HG03558 (cell line): ENCODE results near the gene GORASP2.

Experiments
- ATAC-seq: cut with Tn5 transposase; IDR thresholded peaks from one replicate; pipeline ENCODE4 v1.9.1; 2021; ENCODE audit warnings: moderate number of reproducible peaks; ENCODE audit not compliant: unreplicated experiment; ENCODE audit errors: extremely low read depth

The GORASP2 gene

GRCh38 chr2:170963386-170963785 is 34.3 kb downstream of the GORASP2 start:
- ATAC-seq: no peak

DNA sequence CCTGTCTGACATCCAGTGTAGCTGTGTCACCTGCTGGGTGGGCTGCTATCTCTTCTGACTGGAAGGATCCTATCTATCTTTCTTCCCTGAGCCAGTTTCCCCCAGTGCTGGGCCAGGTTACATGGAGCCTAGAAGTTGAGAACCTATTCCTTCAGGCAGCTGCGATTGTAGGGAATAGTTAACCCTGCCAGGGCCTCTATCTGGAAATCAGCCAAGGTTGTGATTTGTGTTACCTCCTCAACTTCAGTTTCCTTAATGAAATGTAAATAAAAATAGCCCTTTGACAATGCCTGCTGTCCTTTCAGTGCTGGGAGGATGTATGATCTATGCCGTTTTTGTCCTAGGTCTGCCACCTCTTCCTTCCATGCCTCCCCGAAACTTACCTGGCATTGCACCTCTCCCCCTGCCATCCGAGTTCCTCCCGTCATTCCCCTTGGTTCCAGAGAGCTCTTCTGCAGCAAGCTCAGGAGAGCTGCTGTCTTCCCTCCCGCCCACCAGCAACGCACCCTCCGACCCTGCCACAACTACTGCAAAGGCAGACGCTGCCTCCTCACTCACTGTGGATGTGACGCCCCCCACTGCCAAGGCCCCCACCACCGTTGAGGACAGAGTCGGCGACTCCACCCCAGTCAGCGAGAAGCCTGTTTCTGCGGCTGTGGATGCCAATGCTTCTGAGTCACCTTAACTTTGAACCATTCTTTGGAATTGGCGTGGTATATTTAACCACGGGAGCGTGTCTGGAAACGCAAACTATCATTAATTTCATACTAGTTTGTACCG is 36.6 kb downstream of the GORASP2 start:
- no peak for ATAC-seq

DNA sequence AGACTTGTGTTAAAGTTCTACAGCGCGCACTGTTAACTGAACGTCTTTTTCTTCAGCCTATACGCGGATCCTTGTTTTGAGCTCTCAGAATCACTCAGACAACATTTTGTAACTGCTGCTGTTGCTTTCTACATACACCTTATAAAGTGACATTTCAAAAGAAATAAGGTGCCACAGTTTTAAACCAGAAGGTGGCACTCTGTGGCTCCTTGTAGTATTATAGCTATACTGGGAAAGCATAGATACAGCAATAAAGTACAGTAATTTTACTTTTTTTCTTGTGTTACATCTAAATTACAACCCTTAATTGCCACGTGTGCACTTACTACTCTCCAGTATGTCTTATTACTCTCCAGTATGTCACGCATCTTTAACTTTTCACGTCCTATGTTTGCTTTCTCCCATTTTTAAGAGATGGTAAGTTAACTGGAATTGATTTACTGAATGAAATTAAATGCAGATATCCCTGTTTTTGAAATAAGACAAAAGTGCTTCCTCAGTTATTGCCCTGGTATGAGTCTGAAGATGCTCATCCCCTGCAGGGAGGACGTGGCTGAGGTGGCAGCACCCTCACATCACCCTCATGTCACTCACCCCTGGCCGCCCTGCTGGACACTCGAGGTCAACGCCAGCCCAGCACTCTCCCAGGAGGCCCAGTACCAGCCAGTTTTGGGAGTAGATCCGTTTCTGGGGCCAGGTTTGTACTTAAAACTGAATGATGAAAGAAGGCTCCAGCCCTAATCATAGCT is 37.8 kb downstream of the GORASP2 start:
- ATAC-seq: no peak

GRCh38 chr2:170967553-170967952 is 38.5 kb downstream of the GORASP2 start:
- no peak for ATAC-seq

- no peak for ATAC-seq
These were observed 39.4 kb downstream of the GORASP2 start for GRCh38 chr2:170968205-170969003.

GRCh38 chr2:170969030-170969429 is 40.0 kb downstream of the GORASP2 start:
- ATAC-seq: no peak

- no peak for ATAC-seq
These were observed 40.9 kb downstream of the GORASP2 start for GRCh38 chr2:170969872-170970496.

GRCh38 chr2:170971071-170971470 is 42.0 kb downstream of the GORASP2 start:
- ATAC-seq: no peak

GRCh38 chr2:170972296-170973224 is 43.5 kb downstream of the GORASP2 start:
- no peak for ATAC-seq

- no peak for ATAC-seq
These were observed 44.1 kb downstream of the GORASP2 start for GRCh38 chr2:170973225-170973491.

DNA sequence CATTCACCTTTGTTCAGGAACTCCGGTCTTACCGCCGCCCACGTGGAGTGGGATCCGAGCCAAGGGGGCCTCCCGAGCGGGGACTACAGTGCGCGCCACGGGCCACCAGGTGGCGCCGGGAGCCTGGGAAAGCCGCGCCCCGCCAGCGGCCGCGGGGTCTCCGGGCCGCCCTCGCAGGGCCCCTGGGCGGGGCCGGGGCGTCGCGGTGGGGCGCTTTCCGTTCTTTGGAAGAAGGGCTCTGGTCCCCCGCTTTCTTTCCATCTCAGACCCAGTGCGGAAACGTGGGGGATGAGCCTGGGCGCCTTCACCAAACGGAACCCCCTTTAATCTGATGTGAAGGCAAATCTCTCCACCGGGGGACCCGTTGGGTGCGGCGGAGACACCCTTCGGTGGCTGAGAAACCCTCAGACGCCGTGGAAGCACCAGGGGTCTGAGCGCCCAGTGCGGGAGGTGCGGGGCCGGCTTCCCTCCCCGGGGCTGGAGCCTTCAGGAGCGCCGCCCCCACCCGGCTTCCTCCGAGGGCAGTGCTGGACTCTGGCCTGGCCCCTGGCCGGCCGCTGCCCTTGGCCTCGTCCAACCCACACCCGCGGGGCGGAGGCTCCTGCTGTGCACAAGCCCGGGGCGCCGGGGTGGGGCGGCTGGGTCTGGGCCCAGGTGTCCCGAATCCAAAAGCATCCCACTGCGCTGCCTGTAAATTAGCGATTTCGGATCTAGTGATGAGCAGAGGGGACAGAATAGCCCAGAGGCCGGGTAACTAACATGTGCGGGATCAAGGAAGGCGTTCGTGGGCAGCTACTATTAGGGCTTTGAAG is 44.6 kb downstream of the GORASP2 start:
- ATAC-seq: no peak

- no peak for ATAC-seq
These were observed 45.4 kb downstream of the GORASP2 start for GRCh38 chr2:170974304-170974993.

DNA sequence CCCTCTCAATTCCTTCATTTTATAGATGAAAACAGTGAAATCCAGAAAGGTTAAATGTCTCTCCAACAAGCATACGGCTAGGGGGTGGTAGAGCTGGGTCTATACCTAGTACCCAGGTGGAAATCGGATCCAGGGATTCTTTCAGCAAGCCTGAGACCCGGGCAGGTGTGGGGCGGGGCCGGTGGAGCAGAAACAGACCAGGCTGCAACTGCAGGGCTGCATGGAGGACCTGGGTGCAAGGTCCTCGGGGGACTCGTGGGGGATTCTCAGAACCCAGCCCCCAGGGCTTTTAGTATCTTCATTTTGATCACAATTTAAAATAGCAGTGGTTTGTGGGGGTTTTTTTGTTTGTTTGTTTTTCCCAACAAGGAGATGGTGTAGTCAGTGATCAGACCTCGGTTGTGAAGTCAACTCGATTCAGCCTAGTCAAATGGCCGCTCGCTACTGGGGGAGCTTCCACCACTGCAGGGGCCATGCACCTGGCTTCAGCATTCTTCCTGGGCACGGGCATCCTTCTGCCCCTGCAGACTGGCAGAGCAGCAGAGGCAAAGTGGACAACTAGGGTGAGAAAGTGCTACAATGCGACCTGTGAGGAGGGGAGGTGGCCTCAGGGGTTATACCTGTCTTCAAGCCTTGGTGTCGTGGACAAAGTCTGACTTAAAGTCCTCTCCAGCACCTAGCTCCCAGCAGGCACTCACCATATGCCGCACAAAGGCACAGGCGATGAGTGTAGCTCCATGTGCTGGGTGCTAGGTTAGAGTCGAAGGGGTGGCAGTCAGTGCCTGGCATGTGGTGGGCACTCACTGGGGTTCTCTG is 46.3 kb downstream of the GORASP2 start:
- ATAC-seq: no peak

GRCh38 chr2:170975943-170976270 is 46.9 kb downstream of the GORASP2 start:
- ATAC-seq: no peak

- no peak for ATAC-seq
These were observed 55.0 kb downstream of the GORASP2 start for GRCh38 chr2:170984079-170984478.

DNA sequence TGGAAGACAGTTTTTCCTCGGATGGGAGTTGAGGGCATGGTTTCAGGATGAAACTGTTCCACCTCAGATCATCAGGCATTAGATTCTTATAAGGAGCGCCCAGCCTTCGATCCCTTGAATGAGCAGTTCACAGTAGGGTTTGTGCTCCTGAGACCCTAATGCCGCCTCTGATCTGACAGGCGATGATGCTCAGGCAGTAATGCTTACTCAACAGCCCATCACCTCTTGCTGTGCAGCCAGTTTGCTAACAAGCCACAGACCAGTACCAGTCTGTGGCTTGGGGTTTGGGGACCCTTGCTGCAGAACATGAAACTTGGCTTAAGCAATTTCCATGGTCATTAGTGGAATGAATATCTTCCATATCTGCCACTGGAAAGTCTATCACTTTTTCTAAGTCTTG is 56.4 kb downstream of the GORASP2 start:
- no peak for ATAC-seq

DNA sequence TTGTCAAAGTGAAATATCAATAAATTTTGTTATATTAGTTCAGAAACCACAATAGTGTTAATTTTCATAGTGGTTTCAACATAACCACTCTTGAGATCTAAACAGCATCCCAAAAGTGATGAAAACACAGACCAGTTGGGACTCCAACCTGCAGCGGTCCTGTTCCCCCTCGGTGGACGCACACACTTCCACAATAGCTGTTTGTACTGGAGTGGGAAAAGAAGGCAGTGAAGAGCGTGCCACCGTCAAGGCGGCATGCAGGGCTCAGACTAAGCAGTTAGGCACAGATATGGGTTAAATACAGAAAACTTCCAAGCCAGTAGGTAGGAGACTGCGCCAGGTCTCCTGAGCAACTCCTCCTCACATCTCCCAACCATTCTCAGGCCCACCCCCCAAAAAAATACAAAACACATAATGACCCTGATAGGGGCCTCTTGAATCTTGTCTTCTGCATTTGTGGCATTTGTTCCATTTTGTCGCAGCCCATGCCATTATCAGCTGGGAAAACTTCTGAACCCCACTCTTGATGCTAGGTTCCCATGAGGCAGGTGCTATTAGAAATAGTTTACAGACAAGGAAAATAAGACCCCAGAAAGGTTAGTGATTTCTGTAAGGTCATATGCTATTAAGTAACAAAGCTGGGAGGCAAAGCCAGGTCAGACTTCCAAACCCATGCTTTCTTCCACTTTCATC is 57.7 kb downstream of the GORASP2 start:
- ATAC-seq: no peak
